ENCODE data around the gene ABCC4.
A peak's percentile ranks its signal among the peaks of the same experiment; 100 is the strongest.

Gene ABCC4

GRCh38 chr13:95050800-95051615 lies 250.2 kb downstream of the ABCC4 start:
- Histone ChIP-seq H3K9me3 (ENCODE audit: low read depth, low read length) (no peaks in the 10 kb centered on the region), H3K36me3 (ENCODE audit: insufficient read depth, low read length) (no peaks in the 10 kb centered on the region), H3K27ac (no peak overlapping the region), H3K9ac (ENCODE audit: insufficient read length) (no peak overlapping the region), H3K4me3 (no peak overlapping the region)
- DNase-seq (ENCODE audit: low read depth, low spot score) = no peak
- TF ChIP-seq EZH2 (IDR thresholded peaks at IDR 0.05) (no peak), POLR2AphosphoS5 (IDR thresholded peaks at IDR 0.05; ENCODE audit: borderline replicate concordance, low read depth, low read length) (no peak), FOXP2 (optimal IDR thresholded peaks at IDR 0.05; ENCODE audit: control extremely low read depth, extremely low read length, insufficient read depth) (no peak)

DNA sequence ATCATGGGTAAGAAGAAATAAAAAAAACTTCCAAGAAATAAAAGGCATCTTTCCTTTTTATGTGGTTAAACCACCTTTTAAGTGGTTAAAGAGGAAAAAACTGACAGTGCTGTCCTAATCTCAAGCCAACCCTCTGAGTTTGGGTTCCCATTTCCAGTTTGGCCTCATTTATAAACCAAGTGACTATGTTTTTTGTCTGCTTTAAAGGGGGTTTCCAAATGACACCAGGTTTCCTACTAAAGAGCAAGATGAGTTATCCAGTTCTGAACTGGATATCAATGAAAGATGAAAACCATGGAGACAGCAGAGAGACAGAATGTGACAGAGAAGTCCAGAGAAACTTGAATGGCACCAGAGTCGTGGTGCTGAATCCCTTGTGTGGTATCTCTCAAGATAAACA lies 251.5 kb downstream of the ABCC4 start:
- DNase-seq (ENCODE audit: low read depth, low spot score) = no peak
- H3K9me3 ChIP-seq (ENCODE audit: low read depth, low read length) = no peaks in the 10 kb centered on the region
- no peak overlapping the region for H3K27ac ChIP-seq
- H3K36me3 ChIP-seq (ENCODE audit: insufficient read depth, low read length) = no peaks in the 10 kb centered on the region
- TF ChIP-seq POLR2AphosphoS5 (IDR thresholded peaks at IDR 0.05; ENCODE audit: borderline replicate concordance, low read depth, low read length) = no peak
- TF ChIP-seq EZH2 (IDR thresholded peaks at IDR 0.05) = no peak
- no peak for TF ChIP-seq FOXP2 (optimal IDR thresholded peaks at IDR 0.05; ENCODE audit: control extremely low read depth, extremely low read length, insufficient read depth)
- H3K4me3 ChIP-seq = no peak overlapping the region
- no peak overlapping the region for H3K9ac ChIP-seq (ENCODE audit: insufficient read length)

GRCh38 chr13:95044452-95045205 lies 256.6 kb downstream of the ABCC4 start:
- no peak for TF ChIP-seq FOXP2 (optimal IDR thresholded peaks at IDR 0.05; ENCODE audit: control extremely low read depth, extremely low read length, insufficient read depth)
- no peak for TF ChIP-seq EZH2 (IDR thresholded peaks at IDR 0.05)
- TF ChIP-seq POLR2AphosphoS5 (IDR thresholded peaks at IDR 0.05; ENCODE audit: borderline replicate concordance, low read depth, low read length) = no peak
- Histone ChIP-seq H3K27ac (no peak overlapping the region), H3K9me3 (ENCODE audit: low read depth, low read length) (no peaks in the 10 kb centered on the region), H3K36me3 (ENCODE audit: insufficient read depth, low read length) (no peaks in the 10 kb centered on the region; the same call in 1 of the 2 replicates), H3K4me3 (no peak overlapping the region), H3K9ac (ENCODE audit: insufficient read length) (no peak overlapping the region)
- no peak for DNase-seq (ENCODE audit: low read depth, low spot score)

DNA sequence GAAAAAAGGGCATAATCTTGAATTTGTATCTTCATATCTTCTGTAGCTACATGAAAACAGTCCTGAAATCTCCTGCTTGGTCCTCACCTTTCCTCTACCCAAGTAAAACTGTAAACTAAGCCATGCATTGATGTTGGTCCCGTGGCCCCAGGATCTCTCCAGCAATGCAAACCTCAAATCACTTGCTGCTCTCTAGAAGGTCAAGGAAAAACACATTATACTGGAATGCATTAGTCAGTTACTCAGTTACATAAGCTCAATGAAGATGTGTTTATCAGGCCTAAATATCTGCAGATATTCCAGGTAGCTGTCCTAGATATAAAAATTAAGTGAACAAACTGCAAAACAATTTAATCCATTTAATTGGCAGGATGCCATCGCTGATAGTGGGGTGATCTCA lies 261.8 kb downstream of the ABCC4 start:
- Histone ChIP-seq H3K27ac (no peak overlapping the region), H3K4me3 (no peak overlapping the region), H3K36me3 (ENCODE audit: insufficient read depth, low read length) (no peaks in the 10 kb centered on the region; the same call in 1 of the 2 replicates), H3K9me3 (ENCODE audit: low read depth, low read length) (no peaks in the 10 kb centered on the region), H3K9ac (ENCODE audit: insufficient read length) (no peak overlapping the region)
- no peak for TF ChIP-seq POLR2AphosphoS5 (IDR thresholded peaks at IDR 0.05; ENCODE audit: borderline replicate concordance, low read depth, low read length)
- TF ChIP-seq FOXP2 (optimal IDR thresholded peaks at IDR 0.05; ENCODE audit: control extremely low read depth, extremely low read length, insufficient read depth) = no peak
- no peak for TF ChIP-seq EZH2 (IDR thresholded peaks at IDR 0.05)
- DNase-seq (ENCODE audit: low read depth, low spot score) = no peak

GRCh38 chr13:95038949-95039348 lies 262.3 kb downstream of the ABCC4 start:
- TF ChIP-seq EZH2 (IDR thresholded peaks at IDR 0.05) (no peak), POLR2AphosphoS5 (IDR thresholded peaks at IDR 0.05; ENCODE audit: borderline replicate concordance, low read depth, low read length) (no peak), FOXP2 (optimal IDR thresholded peaks at IDR 0.05; ENCODE audit: control extremely low read depth, extremely low read length, insufficient read depth) (no peak)
- Histone ChIP-seq H3K27ac (no peak overlapping the region), H3K4me3 (no peak overlapping the region), H3K9ac (ENCODE audit: insufficient read length) (no peak overlapping the region), H3K36me3 (ENCODE audit: insufficient read depth, low read length) (no peaks in the 10 kb centered on the region; the same call in 1 of the 2 replicates), H3K9me3 (ENCODE audit: low read depth, low read length) (no peaks in the 10 kb centered on the region)
- DNase-seq (ENCODE audit: low read depth, low spot score) = no peak

GRCh38 chr13:95035311-95036109 lies 265.7 kb downstream of the ABCC4 start:
- no peak overlapping the region for H3K4me3 ChIP-seq
- H3K36me3 ChIP-seq (ENCODE audit: insufficient read depth, low read length) = no peaks in the 10 kb centered on the region
- peak overlapping the region; percentile 17 for H3K9ac ChIP-seq (ENCODE audit: insufficient read length)
- no peaks in the 10 kb centered on the region for H3K9me3 ChIP-seq (ENCODE audit: low read depth, low read length)
- no peak for DNase-seq (ENCODE audit: low read depth, low spot score)
- H3K27ac ChIP-seq = no peak overlapping the region
- no peak for TF ChIP-seq EZH2 (IDR thresholded peaks at IDR 0.05)
- TF ChIP-seq POLR2AphosphoS5 (IDR thresholded peaks at IDR 0.05; ENCODE audit: borderline replicate concordance, low read depth, low read length) = no peak
- no peak for TF ChIP-seq FOXP2 (optimal IDR thresholded peaks at IDR 0.05; ENCODE audit: control extremely low read depth, extremely low read length, insufficient read depth)

- Histone ChIP-seq H3K27ac (no peak overlapping the region), H3K9me3 (ENCODE audit: low read depth, low read length) (no peaks in the 10 kb centered on the region), H3K9ac (ENCODE audit: insufficient read length) (no peak overlapping the region), H3K4me3 (no peak overlapping the region), H3K36me3 (ENCODE audit: insufficient read depth, low read length) (no peaks in the 10 kb centered on the region)
- no peak for TF ChIP-seq EZH2 (IDR thresholded peaks at IDR 0.05)
- TF ChIP-seq FOXP2 (optimal IDR thresholded peaks at IDR 0.05; ENCODE audit: control extremely low read depth, extremely low read length, insufficient read depth) = no peak
- no peak for TF ChIP-seq POLR2AphosphoS5 (IDR thresholded peaks at IDR 0.05; ENCODE audit: borderline replicate concordance, low read depth, low read length)
- DNase-seq (ENCODE audit: low read depth, low spot score) = no peak
Observed at GRCh38 chr13:95033890-95034289, 267.4 kb downstream of the ABCC4 start.

DNA sequence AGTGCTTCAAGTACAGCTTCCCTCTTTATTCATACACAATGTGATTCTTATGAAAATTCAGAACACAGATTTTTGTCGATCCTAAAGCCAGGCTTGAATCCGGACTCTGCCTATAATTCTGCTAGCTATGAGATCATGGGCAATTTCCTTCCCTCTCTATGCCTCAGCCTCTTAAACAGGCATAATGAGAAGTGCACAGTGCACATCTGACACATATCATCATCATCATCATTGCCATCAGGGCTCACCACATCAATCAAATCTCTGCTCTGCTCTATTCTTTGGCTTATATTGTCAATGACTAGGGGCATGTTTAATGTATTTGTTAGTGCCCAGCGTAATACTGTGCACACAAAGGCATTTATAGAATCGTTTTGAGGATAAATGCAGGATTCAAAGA lies 269.1 kb downstream of the ABCC4 start:
- no peaks in the 10 kb centered on the region for H3K36me3 ChIP-seq (ENCODE audit: insufficient read depth, low read length)
- no peaks in the 10 kb centered on the region for H3K9me3 ChIP-seq (ENCODE audit: low read depth, low read length)
- DNase-seq (ENCODE audit: low read depth, low spot score) = no peak
- no peak overlapping the region for H3K9ac ChIP-seq (ENCODE audit: insufficient read length)
- TF ChIP-seq EZH2 (IDR thresholded peaks at IDR 0.05) (no peak), FOXP2 (optimal IDR thresholded peaks at IDR 0.05; ENCODE audit: control extremely low read depth, extremely low read length, insufficient read depth) (no peak), POLR2AphosphoS5 (IDR thresholded peaks at IDR 0.05; ENCODE audit: borderline replicate concordance, low read depth, low read length) (no peak)
- no peak overlapping the region for H3K27ac ChIP-seq
- H3K4me3 ChIP-seq = no peak overlapping the region

All from SK-N-MC (cell line).